Ishikawa (cell line): ENCODE results near the gene FOXJ1.
A peak's percentile ranks its signal among the peaks of the same experiment; 100 is the strongest.

Experiments
- CEBPB ChIP-seq: IDR thresholded peaks from 2 replicates; pipeline ENCODE4 v1.6.1; 2012
- CREB1 ChIP-seq: IDR thresholded peaks from 2 replicates; pipeline ENCODE4 v1.6.1; 2012; ENCODE audit warnings: low read depth
- EGR1 ChIP-seq: IDR thresholded peaks from 2 replicates; pipeline ENCODE4 v1.6.1; 2012
- EP300 ChIP-seq: IDR thresholded peaks from 2 replicates; pipeline ENCODE4 v1.6.1; 2012; ENCODE audit warnings: borderline replicate concordance
- FOXM1 ChIP-seq: IDR thresholded peaks from 2 replicates; pipeline ENCODE4 v1.6.1; 2012; ENCODE audit warnings: low read depth, borderline replicate concordance
- MAX ChIP-seq: IDR thresholded peaks from 2 replicates; pipeline ENCODE4 v1.6.1; 2012
- NFIC ChIP-seq: IDR thresholded peaks from 2 replicates; pipeline ENCODE4 v1.6.1; 2012
- RAD21 ChIP-seq: IDR thresholded peaks from 2 replicates; pipeline ENCODE4 v1.6.1; 2012; ENCODE audit warnings: low read depth
- REST ChIP-seq: IDR thresholded peaks from 2 replicates; pipeline ENCODE4 v1.6.1; 2012; ENCODE audit warnings: low read depth, mild to moderate bottlenecking
- TAF1 ChIP-seq: IDR thresholded peaks from 2 replicates; pipeline ENCODE4 v1.6.1; 2012; ENCODE audit warnings: low read depth, mild to moderate bottlenecking
- TCF12 ChIP-seq: IDR thresholded peaks from 2 replicates; pipeline ENCODE4 v1.6.1; 2012; ENCODE audit warnings: low read depth
- TEAD4 ChIP-seq: IDR thresholded peaks from 2 replicates; pipeline ENCODE4 v1.6.1; 2012
- USF1 ChIP-seq: IDR thresholded peaks from 2 replicates; pipeline ENCODE4 v1.6.1; 2012
- YY1 ChIP-seq: IDR thresholded peaks from 2 replicates; pipeline ENCODE4 v1.6.1; 2012; ENCODE audit warnings: low read depth
- ZBTB7A ChIP-seq: IDR thresholded peaks from 2 replicates; pipeline ENCODE4 v1.6.1; 2012; ENCODE audit warnings: low read depth

The FOXJ1 gene

GRCh38 chr17:76088868-76089576, 52.0 kb downstream of the FOXJ1 start:
- no peak for TF ChIP-seq MAX
- TF ChIP-seq USF1, result no peak
- no peak for TF ChIP-seq TCF12
- TF ChIP-seq NFIC, result no peak
- no peak for TF ChIP-seq ZBTB7A
- TF ChIP-seq RAD21, result no peak
- no peak for TF ChIP-seq TAF1

GRCh38 chr17:76088041-76088867, 52.8 kb downstream of the FOXJ1 start:
- TF ChIP-seq REST (no peak), CEBPB (no peak), NFIC (no peak), TEAD4 (no peak), YY1 (no peak), FOXM1 (no peak), MAX (no peak), RAD21 (peak; percentile 5; the same call in 1 of the 2 replicates), EP300 (no peak)

- no peak for TF ChIP-seq EGR1
Measured at GRCh38 chr17:76087531-76087930, 53.5 kb downstream of the FOXJ1 start.

- TF ChIP-seq TEAD4 (no peak), EP300 (no peak), ZBTB7A (no peak), USF1 (no peak), YY1 (no peak), CREB1 (no peak), TAF1 (no peak), EGR1 (no peak), NFIC (no peak), TCF12 (no peak), RAD21 (no peak), REST (no peak), MAX (no peak), FOXM1 (no peak), CEBPB (no peak)
Measured at GRCh38 chr17:76086384-76086783, 54.7 kb downstream of the FOXJ1 start.
